Thyroid gland (tissue), 4 donors: ENCODE measurements around the gene RAB28.

Source experiments
- CTCF ChIP-seq, 6 experiments: fragments of 200-600 bp in 3 of 6; fragments of 450-650 bp in 3 of 6; sonication (generic) in 3 of 6; IDR thresholded peaks; one replicate each; pipeline ENCODE4 v1.5.1; 2016 to 2019; ENCODE audit warnings: antibody characterized with exemption in 6 of 6, mild to moderate bottlenecking in 2 of 6, inconsistent platforms in 1 of 6, moderate library complexity in 1 of 6
- POLR2A ChIP-seq, 2 donors: fragments of 450-650 bp; IDR thresholded peaks; one replicate each; pipeline ENCODE4 v1.6.1; 2017; ENCODE audit warnings: antibody characterized with exemption in 2 of 2, mild to moderate bottlenecking in 2 of 2, moderate library complexity in 1 of 2

GRCh38 chr4:13523591-13524503 lies 39.7 kb upstream of the RAB28 start:
- TF ChIP-seq POLR2A (IDR thresholded peaks at IDR 0.05) (no peak), CTCF (IDR thresholded peaks at IDR 0.05) (no peak)
